GM23338 (cell line): ENCODE results near the gene SEC16A. TPM values are rescaled to one million over a fixed set of nuclear protein-coding genes. Genes with fewer than 3 reads are reported as not detected.

Source experiments
- CREB1 ChIP-seq: fragments of 250-450 bp; sonication (Bioruptor Pico); IDR thresholded peaks from 2 replicates; pipeline ENCODE4 v1.5.0; 2020; ENCODE audit warnings: low read depth, mild to moderate bottlenecking, moderate library complexity
- CTCF ChIP-seq, 2 experiments: fragments of 200-600 bp in 1 of 2; sonication (generic) in 1 of 2; conservative IDR thresholded peaks; 2 replicates each; pipeline versions ENCODE4 v1.5.1 to v1.6.1; 2016 to 2017; ENCODE audit warnings: antibody characterized with exemption in 2 of 2, low read depth in 2 of 2, mild to moderate bottlenecking in 2 of 2, moderate library complexity in 1 of 2
- ETS1 ChIP-seq: IDR thresholded peaks from 2 replicates; pipeline ENCODE4 v1.6.1; 2016; ENCODE audit warnings: antibody characterized with exemption
- EZH2 ChIP-seq: fragments of 200-600 bp; sonication (generic); IDR thresholded peaks from one replicate; pipeline ENCODE4 v1.8.0; 2017; ENCODE audit warnings: antibody characterized with exemption, mild to moderate bottlenecking, low read depth; ENCODE audit not compliant: unreplicated experiment
- EZH2phosphoT487 ChIP-seq: fragments of 200-600 bp; sonication (generic); IDR thresholded peaks from one replicate; pipeline ENCODE4 v1.8.1; 2018; ENCODE audit warnings: antibody characterized with exemption; ENCODE audit not compliant: unreplicated experiment
- NANOG ChIP-seq: IDR thresholded peaks from 2 replicates; pipeline ENCODE4 v1.6.1; 2016; ENCODE audit warnings: antibody characterized with exemption, borderline replicate concordance
- POLR2AphosphoS5 ChIP-seq: IDR thresholded peaks from 2 replicates; pipeline ENCODE4 v1.6.1; 2016; ENCODE audit warnings: antibody characterized with exemption, low read depth
- ZNF114 ChIP-seq: fragments of 250-450 bp; sonication (Bioruptor Pico); IDR thresholded peaks from 2 replicates; pipeline ENCODE4 v1.5.0; 2020; ENCODE audit warnings: mild to moderate bottlenecking, moderate library complexity
- ZNF331 ChIP-seq: fragments of 250-450 bp; sonication (Bioruptor Pico); IDR thresholded peaks from 2 replicates; pipeline ENCODE4 v1.5.0; 2020; ENCODE audit warnings: low read depth, mild to moderate bottlenecking, moderate library complexity
- ZNF462 ChIP-seq: fragments of 250-450 bp; sonication (Bioruptor Pico); IDR thresholded peaks from 2 replicates; pipeline ENCODE4 v1.5.0; 2020; ENCODE audit warnings: mild to moderate bottlenecking, moderate library complexity
- polyA plus RNA-seq: library from polyadenylated mRNA; unstranded; fragments of >200 nt; fragmentation: Nextera tagmentation; extraction: Ambion mirVana; gene quantifications from 2 replicates; pipeline ENCODE4 v1.2.1, GENCODE V29; 2016
- total RNA-seq: library from RNA; depleted of rRNA; stranded (reverse); fragments of >200 nt; shearing (Covaris generic); gene quantifications from 2 replicates; pipeline ENCODE4 v1.2.3, GENCODE V29; 2014

Gene SEC16A
- total and polyA plus RNA-seq, 2 experiments from 2014 or later = 34.0 to 59.2 TPM

GRCh38 chr9:136530461-136531089, 47.7 kb upstream of the SEC16A start (continued):
- no peak for TF ChIP-seq ZNF462 (CRISPR knock-in tag)
- no peak for TF ChIP-seq CREB1
- TF ChIP-seq ETS1 = no peak
- no peak for TF ChIP-seq POLR2AphosphoS5
- no peak for TF ChIP-seq ZNF331 (CRISPR knock-in tag)
- TF ChIP-seq EZH2phosphoT487 = no peak
- TF ChIP-seq NANOG = no peak
- no peak; a peak in 1 of 4 replicates for TF ChIP-seq CTCF (conservative IDR thresholded peaks at IDR 0.05; ENCODE audit: low read depth in 2 of 2)
- TF ChIP-seq EZH2 = no peak
- no peak for TF ChIP-seq ZNF114 (CRISPR knock-in tag)
